Suprapubic skin (tissue), 4 donors: ENCODE data around the gene IRF7. TPM values are rescaled to one million over a fixed set of nuclear protein-coding genes. Genes with fewer than 3 reads are reported as not detected.

Source experiments
- DNase-seq, 2 donors: peaks; one replicate each; pipeline ENCODE4 v3.0.0-alpha.2; 2019; ENCODE audit warnings: low spot score in 2 of 2
- H3K27ac ChIP-seq: fragments of 200-600 bp; sonication (generic); one replicate; pipeline ENCODE4 v1.5.1; 2019
- H3K27me3 ChIP-seq: fragments of 200-600 bp; sonication (generic); one replicate; pipeline ENCODE4 v1.5.1; 2019
- H3K36me3 ChIP-seq: fragments of 200-600 bp; sonication (generic); one replicate; pipeline ENCODE4 v1.5.1; 2019
- H3K4me1 ChIP-seq: fragments of 200-600 bp; sonication (generic); one replicate; pipeline ENCODE4 v1.5.1; 2019
- H3K4me3 ChIP-seq: fragments of 200-600 bp; sonication (generic); one replicate; pipeline ENCODE4 v1.5.1; 2019; ENCODE audit warnings: mild to moderate bottlenecking
- H3K9me3 ChIP-seq: fragments of 200-600 bp; sonication (generic); one replicate; pipeline ENCODE4 v1.5.1; 2019
- EP300 ChIP-seq: sonication (generic); formaldehyde crosslinking; IDR thresholded peaks from one replicate; pipeline ENCODE4 v1.6.1; 2017; ENCODE audit warnings: antibody characterized with exemption
- POLR2A ChIP-seq, 2 donors: fragments of 450-650 bp; IDR thresholded peaks; one replicate each; pipeline ENCODE4 v1.6.1; 2017; ENCODE audit warnings: antibody characterized with exemption in 2 of 2, mild to moderate bottlenecking in 2 of 2, moderate library complexity in 2 of 2
- POLR2AphosphoS5 ChIP-seq, 3 donors: sonication (generic); formaldehyde crosslinking; IDR thresholded peaks; one replicate each; pipeline ENCODE4 v1.6.1; 2017; ENCODE audit warnings: antibody characterized with exemption in 3 of 3
- WGBS: methylation state at CpG from one replicate; pipeline ENCODE4 v1.1.5; 2018; 5-methylcytosine and 5-hydroxymethylcytosine counted together
- total RNA-seq, 4 donors: library from RNA; depleted of rRNA; stranded (reverse); fragments of >200 nt; gene quantifications; one replicate each; pipeline ENCODE4 v1.1.0, GENCODE V29; 2016
- TF ChIP-seq, protein P1 (sequence below), 2 donors: fragments of 200-600 bp in 1 of 2; fragments of 450-650 bp in 1 of 2; sonication (generic) in 1 of 2; IDR thresholded peaks; one replicate each; pipeline ENCODE4 v1.5.1; 2016 to 2019; ENCODE audit warnings: antibody characterized with exemption in 2 of 2, mild to moderate bottlenecking in 1 of 2, moderate library complexity in 1 of 2

The IRF7 gene
- total RNA-seq, 4 donors from 2014 or later, result 20.9 to 34.0 (median 26.6) TPM

DNA sequence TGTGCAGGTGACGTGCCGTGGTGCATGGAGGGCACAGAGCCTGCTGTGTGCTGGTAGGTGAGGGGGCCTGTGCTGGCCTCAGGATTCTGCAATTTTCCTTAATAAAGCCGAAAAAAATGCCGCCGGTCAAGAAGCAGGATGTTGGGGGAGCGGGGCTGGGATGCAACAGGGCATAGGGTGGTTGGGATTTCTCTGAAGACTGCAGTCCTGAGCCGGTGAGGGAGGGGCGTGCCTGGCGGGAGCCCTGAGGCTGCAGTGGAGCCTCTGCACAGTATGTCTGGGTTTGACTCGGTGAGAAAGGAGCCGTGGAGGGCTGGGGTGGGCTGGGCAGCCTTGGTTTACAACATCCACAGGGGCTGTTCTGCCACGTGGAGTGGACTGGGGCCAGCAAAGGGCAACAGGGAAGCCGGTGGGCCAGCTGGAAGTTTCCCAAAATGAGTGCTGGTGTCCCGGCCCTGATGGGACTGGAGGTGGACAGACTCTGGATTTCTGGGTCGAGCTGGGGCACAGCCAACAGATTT, 7.7 kb upstream of the IRF7 start:
- 78% methylated on average over 15 of the region's 15 CpGs for WGBS

DNA sequence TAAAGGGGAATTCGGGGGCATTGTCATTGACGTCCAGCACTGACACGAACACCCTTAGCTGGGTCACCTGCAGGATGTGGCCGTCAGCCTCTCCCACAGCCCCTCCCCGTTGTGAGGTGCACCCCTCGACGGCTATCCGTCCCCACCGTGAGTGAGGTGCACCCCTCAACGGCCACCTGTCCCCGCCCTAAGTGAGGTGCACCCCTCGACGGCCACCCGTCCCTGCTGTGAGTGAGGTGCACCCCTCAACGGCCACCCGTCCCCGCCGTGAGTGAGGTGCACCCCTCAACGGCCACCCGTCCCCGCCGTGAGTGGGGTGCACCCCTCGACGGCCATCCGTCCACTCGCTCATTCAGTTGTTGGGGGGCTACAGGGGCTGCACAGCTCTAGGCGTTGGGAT, 6.1 kb upstream of the IRF7 start:
- Histone ChIP-seq H3K9me3 (no peaks in the 10 kb centered on the region), H3K27me3 (peaks cover 28% of the 10 kb centered on the region), H3K4me1 (peaks cover 5% of the 10 kb centered on the region), H3K36me3 (no peaks in the 10 kb centered on the region), H3K27ac (no peak overlapping the region), H3K4me3 (no peak overlapping the region)
- WGBS, result 88% methylated on average over 24 of the region's 27 CpGs
- TF ChIP-seq POLR2AphosphoS5 (IDR thresholded peaks at IDR 0.05) (no peak), POLR2A (IDR thresholded peaks at IDR 0.05) (no peak), EP300 (no peak)
- TF ChIP-seq, protein P1, sequence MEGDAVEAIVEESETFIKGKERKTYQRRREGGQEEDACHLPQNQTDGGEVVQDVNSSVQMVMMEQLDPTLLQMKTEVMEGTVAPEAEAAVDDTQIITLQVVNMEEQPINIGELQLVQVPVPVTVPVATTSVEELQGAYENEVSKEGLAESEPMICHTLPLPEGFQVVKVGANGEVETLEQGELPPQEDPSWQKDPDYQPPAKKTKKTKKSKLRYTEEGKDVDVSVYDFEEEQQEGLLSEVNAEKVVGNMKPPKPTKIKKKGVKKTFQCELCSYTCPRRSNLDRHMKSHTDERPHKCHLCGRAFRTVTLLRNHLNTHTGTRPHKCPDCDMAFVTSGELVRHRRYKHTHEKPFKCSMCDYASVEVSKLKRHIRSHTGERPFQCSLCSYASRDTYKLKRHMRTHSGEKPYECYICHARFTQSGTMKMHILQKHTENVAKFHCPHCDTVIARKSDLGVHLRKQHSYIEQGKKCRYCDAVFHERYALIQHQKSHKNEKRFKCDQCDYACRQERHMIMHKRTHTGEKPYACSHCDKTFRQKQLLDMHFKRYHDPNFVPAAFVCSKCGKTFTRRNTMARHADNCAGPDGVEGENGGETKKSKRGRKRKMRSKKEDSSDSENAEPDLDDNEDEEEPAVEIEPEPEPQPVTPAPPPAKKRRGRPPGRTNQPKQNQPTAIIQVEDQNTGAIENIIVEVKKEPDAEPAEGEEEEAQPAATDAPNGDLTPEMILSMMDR (IDR thresholded peaks at IDR 0.05), result no peak
- DNase-seq, result no peak

More for the DNA sequence above, 7.7 kb upstream of the IRF7 start:
- H3K27ac ChIP-seq, result no peak overlapping the region
- H3K4me1 ChIP-seq, result peaks cover 9% of the 10 kb centered on the region
- no peaks in the 10 kb centered on the region for H3K36me3 ChIP-seq
- H3K4me3 ChIP-seq, result no peak overlapping the region
- no peaks in the 10 kb centered on the region for H3K9me3 ChIP-seq
- DNase-seq, result no peak
- peaks cover 35% of the 10 kb centered on the region for H3K27me3 ChIP-seq
- no peak for TF ChIP-seq EP300
- TF ChIP-seq, protein P1 (IDR thresholded peaks at IDR 0.05), result no peak
- no peak for TF ChIP-seq POLR2A (IDR thresholded peaks at IDR 0.05)
- no peak for TF ChIP-seq POLR2AphosphoS5 (IDR thresholded peaks at IDR 0.05)

DNA sequence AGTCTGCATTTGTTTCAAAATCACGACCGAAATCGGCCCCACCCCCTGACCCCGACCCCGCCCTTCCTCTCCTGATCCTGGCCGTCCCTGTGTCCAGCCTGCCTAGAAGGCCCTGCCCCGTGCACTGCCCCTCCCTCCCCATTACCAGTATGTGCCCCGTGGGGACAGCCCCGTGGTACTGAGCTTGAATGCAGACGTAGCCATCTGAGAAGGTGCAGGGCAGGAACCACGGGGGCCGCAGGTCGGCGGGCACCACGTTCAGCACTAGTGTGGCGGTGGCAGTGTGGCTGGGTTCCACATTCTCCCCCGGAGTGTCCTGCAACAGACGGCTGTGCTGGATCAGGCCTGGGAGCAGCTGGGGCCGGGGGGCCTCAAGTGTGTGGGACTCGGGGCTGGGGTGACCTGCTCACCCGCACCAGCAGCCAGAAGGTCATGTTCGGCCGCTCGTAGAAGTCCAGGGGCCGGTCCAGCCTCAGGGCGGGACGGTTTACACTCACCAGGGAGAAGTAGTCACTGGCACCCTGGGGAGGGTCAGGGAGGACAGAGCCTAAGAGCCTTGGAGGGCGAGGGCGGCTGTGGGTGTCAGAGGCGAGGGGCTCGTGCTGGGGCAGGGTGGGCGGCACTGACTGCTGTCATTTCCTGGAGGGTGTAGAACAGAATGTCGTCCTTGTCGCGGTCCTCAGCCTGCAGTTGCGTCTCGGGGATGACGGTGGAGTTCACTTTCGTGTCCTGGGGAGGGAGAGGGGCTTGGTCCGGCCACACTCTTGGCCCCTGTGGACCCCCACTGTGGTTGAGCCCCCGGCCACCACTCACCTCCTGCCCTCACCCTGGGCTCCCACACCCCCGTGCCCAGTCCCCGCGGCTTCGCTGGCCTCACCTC, 5.4 kb upstream of the IRF7 start:
- Histone ChIP-seq H3K36me3 (no peaks in the 10 kb centered on the region), H3K4me3 (no peak overlapping the region), H3K27ac (no peak overlapping the region), H3K4me1 (peaks cover 3% of the 10 kb centered on the region), H3K27me3 (peaks cover 22% of the 10 kb centered on the region), H3K9me3 (no peaks in the 10 kb centered on the region)
- TF ChIP-seq EP300 (no peak), POLR2AphosphoS5 (IDR thresholded peaks at IDR 0.05) (no peak), POLR2A (IDR thresholded peaks at IDR 0.05) (no peak)
- TF ChIP-seq, protein P1 (IDR thresholded peaks at IDR 0.05), result no peak
- peak in 1 of 2 donors; percentile 71 for DNase-seq
- 75% methylated on average over 31 of the region's 45 CpGs for WGBS

DNA sequence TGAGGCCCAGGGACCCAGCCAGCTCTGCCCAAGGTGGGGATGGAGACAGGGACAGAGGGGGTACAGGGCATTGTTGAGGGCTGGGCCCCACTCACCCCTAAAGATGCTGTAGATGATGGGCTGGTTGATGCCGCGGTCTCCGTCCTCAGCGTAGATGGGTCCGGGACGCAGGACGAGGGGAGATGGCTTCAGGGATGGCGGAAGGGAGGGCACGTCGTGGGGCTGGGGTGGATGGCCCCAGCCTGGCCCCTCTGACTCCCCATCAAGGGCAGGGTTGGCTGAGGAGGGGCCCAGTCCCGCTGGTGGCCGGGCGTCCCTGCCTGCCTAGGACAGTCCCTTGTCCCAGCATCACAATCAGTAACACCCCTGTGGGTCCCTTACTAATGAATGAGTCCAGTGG, 4.5 kb upstream of the IRF7 start:
- DNase-seq, result no peak
- no peak for TF ChIP-seq EP300
- TF ChIP-seq, protein P1 (IDR thresholded peaks at IDR 0.05), result no peak
- TF ChIP-seq POLR2A (IDR thresholded peaks at IDR 0.05), result no peak
- TF ChIP-seq POLR2AphosphoS5 (IDR thresholded peaks at IDR 0.05), result no peak
- no peaks in the 10 kb centered on the region for H3K36me3 ChIP-seq

DNA sequence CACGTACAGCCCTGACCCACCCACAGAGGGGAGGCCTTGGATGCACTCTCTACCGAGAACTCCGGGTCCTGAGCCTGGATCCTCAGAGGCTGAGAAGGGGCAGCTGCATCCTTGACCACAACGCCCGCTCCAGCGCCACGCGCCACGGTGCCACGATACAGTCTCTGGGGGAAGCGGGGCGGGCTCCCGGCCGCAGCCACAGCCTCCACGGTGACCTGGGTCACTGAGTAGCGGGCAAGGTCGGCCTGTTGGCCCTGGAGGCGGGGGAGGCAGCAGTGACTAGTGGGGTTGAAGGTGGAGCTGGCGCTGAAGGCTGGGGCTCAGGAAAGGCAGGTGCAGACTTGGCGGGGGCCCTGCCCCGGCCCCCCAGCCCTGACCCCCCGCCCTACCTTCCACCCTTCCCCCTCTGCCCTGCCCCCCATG, 3.9 kb upstream of the IRF7 start:
- peak in 1 of 2 donors; percentile 68 for DNase-seq
- Histone ChIP-seq H3K27me3 (peaks cover 7% of the 10 kb centered on the region), H3K36me3 (no peaks in the 10 kb centered on the region), H3K9me3 (no peaks in the 10 kb centered on the region), H3K27ac (no peak overlapping the region), H3K4me3 (no peak overlapping the region), H3K4me1 (peaks cover 14% of the 10 kb centered on the region)
- TF ChIP-seq, protein P1 (IDR thresholded peaks at IDR 0.05), result no peak
- TF ChIP-seq POLR2AphosphoS5 (IDR thresholded peaks at IDR 0.05) (no peak), EP300 (no peak), POLR2A (IDR thresholded peaks at IDR 0.05) (no peak)
- 97% methylated on average over 6 of the region's 22 CpGs for WGBS

More for the DNA sequence above, 4.5 kb upstream of the IRF7 start:
- H3K27ac ChIP-seq, result no peak overlapping the region
- WGBS, result 91% methylated on average over 9 of the region's 13 CpGs
- H3K9me3 ChIP-seq, result no peaks in the 10 kb centered on the region
- peaks cover 12% of the 10 kb centered on the region for H3K27me3 ChIP-seq
- peaks cover 8% of the 10 kb centered on the region for H3K4me1 ChIP-seq
- H3K4me3 ChIP-seq, result no peak overlapping the region
